M059J (cell line): ENCODE measurements around the gene SRP68. TPM values are rescaled to one million over a fixed set of nuclear protein-coding genes. Genes with fewer than 3 reads are reported as not detected.
"Not testable (repeated sequence)": the region's sequence is repeated elsewhere in the genome, so short reads cannot be mapped to it uniquely, and the experiment has no call there.

Source experiments
- DNase-seq: peaks from one replicate; pipeline ENCODE4 v3.0.0-alpha.2; 2012; ENCODE audit warnings: low read depth
- total RNA-seq: library from RNA; depleted of rRNA; stranded (reverse); fragments of >200 nt; shearing (Covaris generic); gene quantifications from 2 replicates; pipeline ENCODE4 v1.2.3, GENCODE V29; 2014

Gene SRP68
- total RNA-seq, 1 experiment from 2014 or later = 28.5 TPM

- no peak for DNase-seq
Measured at GRCh38 chr17:76046064-76046463, 26.3 kb downstream of the SRP68 start.

- DNase-seq = not testable (repeated sequence)
Measured at GRCh38 chr17:76044475-76045007, 27.8 kb downstream of the SRP68 start.

GRCh38 chr17:76042868-76043267 lies 29.4 kb downstream of the SRP68 start:
- DNase-seq = not testable (repeated sequence)

GRCh38 chr17:76040376-76040775 lies 31.9 kb downstream of the SRP68 start:
- DNase-seq = no peak

- no peak for DNase-seq
Measured at GRCh38 chr17:76039121-76039520, 33.2 kb downstream of the SRP68 start.

- peak; percentile 47 for DNase-seq
Measured at GRCh38 chr17:76038050-76038449, 34.3 kb downstream of the SRP68 start.

- DNase-seq = no peak
Measured at GRCh38 chr17:76036497-76037261, 35.6 kb downstream of the SRP68 start.

GRCh38 chr17:76034428-76035350 lies 37.6 kb downstream of the SRP68 start:
- DNase-seq = no peak

- DNase-seq = no peak
Measured at GRCh38 chr17:76033139-76033538, 39.2 kb downstream of the SRP68 start.

GRCh38 chr17:76032780-76033108 lies 39.6 kb downstream of the SRP68 start:
- no peak for DNase-seq

- peak; percentile 19 for DNase-seq
Measured at GRCh38 chr17:76032073-76032779, 40.1 kb downstream of the SRP68 start.

- no peak for DNase-seq
Measured at GRCh38 chr17:76027159-76027839, 45.0 kb downstream of the SRP68 start, which contains the start of gene EVPL. Gene EVPL (minus strand): TSS chr17:76027306. CDS start chr17:76027198, 108 bp downstream.

- no peak for DNase-seq
Measured at GRCh38 chr17:76026714-76027158, 45.6 kb downstream of the SRP68 start.

- no peak for DNase-seq
Measured at GRCh38 chr17:76025294-76025693, 47.0 kb downstream of the SRP68 start.

- no peak for DNase-seq
Measured at GRCh38 chr17:76024353-76024752, 48.0 kb downstream of the SRP68 start.

GRCh38 chr17:76023900-76024237 lies 48.4 kb downstream of the SRP68 start:
- DNase-seq = no peak

- no peak for DNase-seq
Measured at GRCh38 chr17:76022973-76023899, 49.1 kb downstream of the SRP68 start.

GRCh38 chr17:76022285-76022684 lies 50.0 kb downstream of the SRP68 start:
- DNase-seq = no peak

- no peak for DNase-seq
Measured at GRCh38 chr17:76019833-76020467, 52.4 kb downstream of the SRP68 start.

GRCh38 chr17:76018801-76019200 lies 53.5 kb downstream of the SRP68 start:
- DNase-seq = no peak
